ENCODE results near the gene PDE4B. TPM values are rescaled to one million over a fixed set of nuclear protein-coding genes. Genes with fewer than 3 reads are reported as not detected.

Gene PDE4B
- polyA plus RNA-seq, 3 donors from 2014 or later = 7.4 to 25.1 (median 18.9) TPM

DNA sequence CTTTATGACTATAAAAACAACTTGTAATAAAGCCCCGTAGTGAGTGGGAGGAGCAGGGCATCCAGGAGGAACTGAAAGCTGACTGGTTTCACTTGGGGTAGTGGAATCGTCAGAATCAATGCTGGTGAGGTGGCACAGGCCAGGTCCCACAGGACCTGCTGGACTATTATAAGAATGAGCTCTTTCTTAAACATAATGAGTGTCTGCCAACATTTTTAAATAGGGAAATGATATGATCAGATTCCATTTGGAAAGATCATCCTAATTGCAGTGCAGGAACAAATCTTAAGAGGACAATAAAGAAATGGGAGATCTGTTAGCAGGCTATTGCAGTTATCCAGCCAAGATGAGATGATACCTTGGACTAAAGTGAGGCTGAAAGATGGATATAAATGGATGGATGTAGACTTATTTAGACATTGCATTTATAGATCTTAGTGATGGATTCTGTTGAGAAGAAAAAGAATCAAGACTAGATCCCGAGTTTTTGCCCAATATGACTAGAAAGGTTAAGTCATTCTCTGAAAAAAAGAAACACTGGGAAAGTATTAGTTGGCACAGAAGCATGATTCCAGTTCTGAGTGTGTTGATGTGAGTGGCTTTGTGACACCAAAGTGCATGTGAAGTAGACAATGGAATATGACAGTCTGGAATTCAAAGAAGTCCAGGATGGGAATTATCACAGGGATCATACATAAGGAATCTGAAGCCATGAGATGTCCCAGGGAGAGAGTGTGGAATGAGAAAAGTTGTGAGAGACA, 587.9 kb downstream of the PDE4B start:
- no peak for DNase-seq
- Mint-ChIP-seq H3K27ac (no peak overlapping the region), H3K4me1 (no peaks in the 10 kb centered on the region), H3K27me3 (ENCODE audit: low read depth in 3 of 3) (peaks cover under 1 to 2% (median 2%) of the 10 kb centered on the region in 3 donors), H3K9me3 (peaks cover 0 to 1% (median 0%) of the 10 kb centered on the region in 6 donors), H3K4me3 (no peak overlapping the region), H3K36me3 (no peaks in the 10 kb centered on the region)

DNA sequence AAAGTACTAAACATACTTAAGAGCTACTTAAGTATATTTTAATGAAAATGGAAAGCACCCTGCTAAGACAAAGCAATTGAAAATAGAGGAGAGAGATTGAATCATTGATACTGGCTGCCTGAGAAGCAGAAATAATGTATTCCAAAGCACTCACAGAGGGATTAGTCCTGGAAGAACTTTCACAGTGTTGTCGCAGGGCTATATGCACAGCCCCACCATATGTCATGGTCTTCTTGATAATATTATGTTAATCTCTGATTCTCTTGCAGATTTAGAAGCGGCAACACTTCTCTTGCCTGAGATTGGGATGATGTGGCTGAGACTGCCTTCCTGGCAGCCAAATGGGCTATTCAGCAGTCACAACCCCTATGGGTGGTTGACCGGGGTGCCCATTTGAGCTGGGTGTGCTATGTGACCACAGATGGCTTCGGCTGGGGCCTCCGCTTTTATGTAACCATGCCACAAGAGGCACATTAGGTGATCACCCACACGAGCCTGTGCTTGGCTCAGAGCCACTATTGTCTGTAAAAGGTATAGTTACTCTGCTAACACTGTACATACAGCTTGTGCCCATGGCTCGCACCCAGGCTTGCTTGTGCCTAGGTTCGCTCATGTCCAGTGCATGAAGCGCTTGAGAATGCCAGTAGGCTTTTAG, 589.1 kb downstream of the PDE4B start:
- no peak overlapping the region for H3K4me3 Mint-ChIP-seq
- peaks cover 0 to 2% (median 2%) of the 10 kb centered on the region in 3 donors for H3K27me3 Mint-ChIP-seq (ENCODE audit: low read depth in 3 of 3)
- no peak for DNase-seq
- peaks cover 2 to 7% (median 5%) of the 10 kb centered on the region in 6 donors for H3K9me3 Mint-ChIP-seq
- H3K4me1 Mint-ChIP-seq = no peaks in the 10 kb centered on the region
- H3K27ac Mint-ChIP-seq = no peak overlapping the region
- peaks cover 0 to 4% (median 0%) of the 10 kb centered on the region in 3 donors for H3K36me3 Mint-ChIP-seq

DNA sequence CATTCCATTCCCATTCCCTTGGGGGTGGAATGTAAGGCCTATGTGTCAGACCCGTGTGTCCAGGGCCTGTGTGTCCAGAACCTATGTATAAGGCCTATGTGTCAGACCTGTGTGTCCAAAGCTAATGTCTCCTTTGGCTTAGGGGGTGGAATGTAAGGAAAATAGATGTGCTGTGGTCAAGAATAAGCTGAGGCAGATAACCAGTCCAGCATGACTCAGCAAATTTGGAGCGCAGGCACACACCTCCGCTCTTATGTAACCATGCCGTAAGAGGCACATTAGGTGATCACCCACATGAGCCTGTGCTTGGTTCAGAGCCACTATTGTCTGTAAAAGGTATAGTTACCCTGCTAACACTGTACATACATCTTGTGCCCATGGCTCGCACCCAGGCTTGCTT, 590.5 kb downstream of the PDE4B start:
- Mint-ChIP-seq H3K36me3 (peaks cover 0 to 4% (median 0%) of the 10 kb centered on the region in 3 donors), H3K9me3 (peaks cover 3 to 8% (median 6%) of the 10 kb centered on the region in 6 donors), H3K4me3 (no peak overlapping the region), H3K4me1 (no peaks in the 10 kb centered on the region), H3K27me3 (ENCODE audit: low read depth in 3 of 3) (peaks cover 0 to 2% (median 2%) of the 10 kb centered on the region in 3 donors), H3K27ac (no peak overlapping the region)
- no peak for DNase-seq

DNA sequence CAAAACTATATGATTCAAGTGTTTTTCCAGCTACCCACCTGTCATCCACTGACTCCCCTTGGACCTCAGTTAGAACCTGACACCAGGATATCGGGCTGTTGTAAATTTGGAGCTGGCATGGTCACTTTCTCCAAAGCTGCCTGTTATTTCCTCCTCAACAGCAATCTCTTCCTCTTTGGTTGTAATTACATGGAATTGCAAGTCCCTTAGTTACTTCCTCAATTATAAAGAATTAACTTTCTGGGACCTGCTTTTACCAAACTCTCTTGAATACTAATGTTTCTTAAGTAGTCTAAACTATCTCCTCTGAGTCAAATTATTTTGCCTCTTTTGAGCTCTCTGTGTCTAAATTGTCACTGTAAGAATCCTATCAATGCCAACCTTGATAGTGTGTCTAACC, 590.9 kb downstream of the PDE4B start:
- H3K27ac Mint-ChIP-seq = no peak overlapping the region

DNA sequence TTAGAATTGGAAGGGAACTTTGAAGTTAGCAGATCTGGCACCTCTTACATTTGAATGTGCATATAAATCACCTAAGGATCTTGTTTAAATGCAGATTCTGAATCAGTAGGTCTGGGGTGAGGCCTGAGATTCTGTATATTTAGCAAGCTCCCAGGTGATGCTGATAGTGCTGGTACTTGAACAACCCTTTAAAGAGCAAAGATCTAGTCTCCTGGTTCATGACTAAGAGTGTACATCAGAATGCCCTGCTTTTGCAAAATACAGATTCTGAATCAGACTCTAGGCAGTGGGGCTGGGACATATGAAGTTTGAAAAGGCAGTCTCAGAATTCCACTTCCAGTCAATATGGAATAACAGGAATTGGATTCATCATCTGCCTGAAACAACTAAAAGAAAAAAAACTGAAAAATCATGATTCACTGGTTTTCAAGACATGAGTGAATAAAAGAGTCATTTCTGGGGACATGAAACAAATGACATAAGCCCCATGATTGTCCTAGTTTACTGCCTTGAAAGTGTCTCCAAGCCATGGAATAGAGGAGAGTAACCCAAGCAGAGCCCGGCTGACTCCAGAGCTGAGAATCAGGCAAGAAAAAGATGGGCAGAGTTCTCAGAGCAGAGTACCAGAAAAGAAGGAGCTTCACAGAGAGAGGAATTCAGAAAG, 591.7 kb downstream of the PDE4B start:
- H3K9me3 Mint-ChIP-seq = peaks cover 3 to 8% (median 6%) of the 10 kb centered on the region in 6 donors
- H3K36me3 Mint-ChIP-seq = peaks cover 0 to 4% (median 0%) of the 10 kb centered on the region in 3 donors
- no peak for DNase-seq
- peaks cover 0 to 2% (median 2%) of the 10 kb centered on the region in 3 donors for H3K27me3 Mint-ChIP-seq (ENCODE audit: low read depth in 3 of 3)
- H3K27ac Mint-ChIP-seq = no peak overlapping the region
- no peak overlapping the region for H3K4me3 Mint-ChIP-seq
- no peaks in the 10 kb centered on the region for H3K4me1 Mint-ChIP-seq

More for the DNA sequence above, 590.9 kb downstream of the PDE4B start:
- H3K4me1 Mint-ChIP-seq = no peaks in the 10 kb centered on the region
- peaks cover 3 to 8% (median 6%) of the 10 kb centered on the region in 6 donors for H3K9me3 Mint-ChIP-seq
- H3K4me3 Mint-ChIP-seq = no peak overlapping the region
- H3K27me3 Mint-ChIP-seq (ENCODE audit: low read depth in 3 of 3) = peaks cover 0 to 2% (median 2%) of the 10 kb centered on the region in 3 donors
- peaks cover 0 to 4% (median 0%) of the 10 kb centered on the region in 3 donors for H3K36me3 Mint-ChIP-seq
- no peak for DNase-seq

DNA sequence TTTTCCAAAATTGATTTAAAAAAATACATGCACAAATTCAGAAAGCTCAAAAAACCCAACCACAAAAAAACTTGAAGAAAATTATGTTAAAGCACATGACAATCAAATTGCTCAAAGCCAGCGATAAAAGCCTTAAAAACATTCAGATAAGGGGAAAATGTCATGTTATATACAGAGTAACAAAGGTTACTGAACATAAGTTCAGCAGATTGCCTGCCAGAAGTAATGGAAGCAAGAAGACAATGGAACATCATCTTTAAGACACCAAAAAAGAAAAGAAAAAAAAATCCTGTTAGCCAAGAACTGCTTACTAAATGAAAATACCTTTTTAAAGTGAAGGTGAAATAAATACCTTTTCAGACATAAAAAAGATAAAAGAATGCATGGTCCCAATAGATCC, 594.0 kb downstream of the PDE4B start:
- Mint-ChIP-seq H3K4me3 (no peak overlapping the region), H3K27ac (no peak overlapping the region), H3K36me3 (peaks cover 0 to 4% (median 0%) of the 10 kb centered on the region in 3 donors), H3K9me3 (peaks cover 3 to 8% (median 6%) of the 10 kb centered on the region in 6 donors), H3K4me1 (no peaks in the 10 kb centered on the region), H3K27me3 (ENCODE audit: low read depth in 3 of 3) (peaks cover 0 to 4% (median 2%) of the 10 kb centered on the region in 3 donors)
- DNase-seq = no peak

DNA sequence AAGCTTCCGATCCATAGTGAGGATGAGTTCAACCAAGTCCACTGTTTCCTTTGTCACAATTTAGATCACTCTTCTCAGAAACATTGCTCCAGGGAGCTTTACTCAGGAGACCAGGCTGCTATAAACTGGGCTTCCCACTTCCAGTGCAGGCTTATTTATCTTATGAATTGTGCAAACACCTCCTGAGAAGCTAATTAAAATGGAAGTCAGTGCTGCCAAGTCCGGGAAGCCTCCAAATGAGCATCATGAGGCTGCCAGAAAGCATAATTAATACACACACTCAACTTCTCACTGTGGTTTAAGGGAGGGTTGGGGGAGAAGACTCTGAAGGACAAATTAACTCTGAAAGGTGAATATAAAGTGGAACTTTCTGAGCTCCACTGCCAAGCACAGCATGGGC, 596.2 kb downstream of the PDE4B start:
- Mint-ChIP-seq H3K4me1 (no peaks in the 10 kb centered on the region), H3K36me3 (peaks cover 0 to 4% (median 0%) of the 10 kb centered on the region in 3 donors)

DNA sequence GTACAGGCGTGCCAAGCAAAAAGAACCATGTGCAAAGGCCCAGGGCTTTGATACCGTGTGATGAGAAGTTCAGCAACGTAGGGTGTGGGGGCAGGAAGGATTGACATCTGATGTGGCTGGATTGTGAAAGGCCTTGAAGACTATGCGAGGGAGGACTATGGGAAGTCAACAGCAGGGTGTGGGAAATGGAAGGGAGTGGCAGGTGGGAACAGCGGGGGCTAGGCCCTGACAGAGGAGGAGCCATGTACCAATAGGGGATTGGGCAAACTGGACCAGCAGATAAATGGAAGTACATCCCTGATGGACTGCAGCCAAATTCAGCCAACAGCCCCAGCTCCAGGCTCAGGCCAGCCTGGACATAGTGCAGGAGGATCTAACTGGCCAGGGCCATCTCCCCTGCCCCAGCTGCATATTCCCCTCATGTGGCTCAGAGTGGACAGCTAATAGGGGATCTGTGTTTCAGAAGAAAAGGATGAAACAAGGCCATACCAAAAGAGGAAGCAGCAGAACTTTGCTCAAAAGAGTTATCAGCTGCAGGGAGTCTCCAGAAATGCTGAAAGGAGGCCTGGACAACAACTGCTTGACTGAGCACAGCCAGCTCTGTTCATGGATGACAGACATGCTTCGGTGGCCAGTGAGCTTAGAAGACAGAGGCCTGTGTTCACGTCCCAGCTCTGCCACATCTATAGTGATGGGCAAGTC, 601.0 kb downstream of the PDE4B start:
- Mint-ChIP-seq H3K27me3 (ENCODE audit: low read depth in 3 of 3) (peaks cover 0 to 4% (median 0%) of the 10 kb centered on the region in 3 donors), H3K9me3 (no peaks in the 10 kb centered on the region), H3K4me3 (no peak overlapping the region), H3K36me3 (no peaks in the 10 kb centered on the region), H3K4me1 (no peaks in the 10 kb centered on the region), H3K27ac (no peak overlapping the region)
- DNase-seq = no peak

More for the DNA sequence above, 596.2 kb downstream of the PDE4B start:
- Mint-ChIP-seq H3K27ac (no peak overlapping the region), H3K4me3 (no peak overlapping the region), H3K9me3 (peaks cover 3 to 8% (median 6%) of the 10 kb centered on the region in 6 donors), H3K27me3 (ENCODE audit: low read depth in 3 of 3) (peaks cover 0 to 4% (median 2%) of the 10 kb centered on the region in 3 donors)
- no peak for DNase-seq

DNA sequence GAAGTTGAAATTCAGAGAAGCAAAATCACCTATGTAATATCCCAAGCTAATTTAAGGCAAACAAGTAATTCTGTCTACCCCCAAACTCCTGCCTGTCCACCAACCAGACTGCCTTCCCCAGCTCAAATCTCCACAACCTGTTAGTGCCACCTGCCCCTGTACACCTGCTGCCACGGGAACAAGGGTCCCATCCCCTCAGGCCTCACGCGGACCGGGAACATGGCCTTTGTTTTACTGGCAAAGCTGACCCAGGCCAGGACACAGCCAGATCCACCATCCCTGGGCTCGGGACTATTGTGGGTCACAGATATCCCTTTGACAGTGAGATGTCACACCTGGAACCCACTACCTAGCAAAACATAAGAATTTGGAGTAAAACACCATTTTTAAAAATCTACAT, 601.9 kb downstream of the PDE4B start:
- Mint-ChIP-seq H3K27me3 (ENCODE audit: low read depth in 3 of 3) (peaks cover 0 to 4% (median 0%) of the 10 kb centered on the region in 3 donors), H3K36me3 (no peaks in the 10 kb centered on the region), H3K27ac (no peak overlapping the region)

DNA sequence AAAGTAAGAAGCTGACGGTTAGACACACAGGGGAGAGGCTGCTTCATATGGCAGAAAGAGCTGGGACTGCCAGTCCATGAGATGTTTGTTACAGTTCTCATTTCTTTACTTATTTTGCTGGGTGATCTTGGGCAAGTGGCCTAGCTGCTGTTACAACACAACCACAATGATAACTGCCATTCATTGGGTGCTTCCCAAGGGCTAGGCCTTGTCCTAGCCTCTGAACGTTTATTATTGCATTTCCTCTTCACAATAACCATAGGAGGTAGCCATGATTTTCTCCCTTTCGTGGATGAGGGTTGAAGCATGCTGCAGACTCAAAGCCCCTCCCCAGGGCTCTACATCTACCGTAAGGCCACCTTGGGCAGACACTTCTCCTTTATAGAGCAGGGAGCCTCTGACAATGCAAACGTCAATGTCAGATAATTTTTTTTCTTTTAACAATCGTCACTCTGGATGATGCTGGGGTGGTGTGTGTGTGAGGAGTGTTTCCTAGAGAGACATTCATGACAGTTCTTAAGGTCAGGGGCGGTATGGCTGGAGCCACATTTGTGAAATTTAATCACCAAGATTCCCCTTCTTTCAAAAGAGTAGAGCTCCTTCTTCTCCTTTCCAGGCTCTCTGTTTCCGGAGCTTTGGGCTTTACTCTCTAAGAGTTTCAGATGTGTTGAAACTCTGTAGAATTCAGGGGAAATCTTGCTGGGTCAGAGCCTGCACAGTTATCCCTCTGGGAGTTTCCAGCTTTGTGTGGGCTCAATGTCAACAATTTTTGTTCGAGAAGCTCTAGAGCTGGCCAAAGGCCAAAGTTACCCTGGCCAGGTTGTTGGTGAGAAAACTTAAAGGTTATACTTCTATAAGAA, 602.7 kb downstream of the PDE4B start:
- DNase-seq = no peak
- Mint-ChIP-seq H3K36me3 (no peaks in the 10 kb centered on the region), H3K9me3 (no peaks in the 10 kb centered on the region), H3K27me3 (ENCODE audit: low read depth in 3 of 3) (peaks cover 0 to 4% (median 0%) of the 10 kb centered on the region in 3 donors), H3K27ac (no peak overlapping the region), H3K4me1 (no peaks in the 10 kb centered on the region), H3K4me3 (no peak overlapping the region)

More for the DNA sequence above, 601.9 kb downstream of the PDE4B start:
- no peak for DNase-seq
- Mint-ChIP-seq H3K4me3 (no peak overlapping the region), H3K4me1 (no peaks in the 10 kb centered on the region), H3K9me3 (no peaks in the 10 kb centered on the region)

DNA sequence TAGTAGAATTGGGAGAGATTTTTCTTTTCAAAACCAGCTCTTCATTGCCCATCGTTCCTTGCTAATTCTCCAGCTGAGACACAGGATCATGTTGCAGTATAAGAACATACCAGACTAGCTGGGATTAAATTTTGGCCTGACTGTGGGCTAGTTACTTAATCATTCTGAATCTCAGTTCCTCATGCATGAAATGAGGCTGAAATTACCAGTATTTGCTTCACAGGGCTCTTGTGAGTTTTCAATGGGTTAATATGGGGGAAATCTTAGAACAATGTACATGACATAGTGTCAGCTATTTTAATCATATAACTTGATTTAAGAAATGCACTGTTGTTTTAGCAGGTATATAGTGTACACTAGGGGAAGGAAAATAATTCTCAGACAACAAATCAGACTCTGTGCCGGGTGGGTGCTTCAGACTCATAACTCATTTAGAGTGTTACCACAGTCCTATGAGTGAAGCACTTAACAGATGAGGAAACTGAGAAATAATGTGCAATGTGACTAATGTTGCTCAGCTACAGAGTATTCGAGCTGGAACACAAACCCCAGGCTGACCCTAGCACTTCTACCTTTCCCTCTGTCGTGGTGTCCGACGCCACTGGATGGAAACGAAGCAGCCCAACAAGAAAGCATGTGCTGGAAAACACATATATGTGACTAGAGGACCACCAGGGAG, 603.7 kb downstream of the PDE4B start:
- Mint-ChIP-seq H3K27me3 (ENCODE audit: low read depth in 3 of 3) (peaks cover 0 to 6% (median 0%) of the 10 kb centered on the region in 3 donors), H3K4me1 (no peaks in the 10 kb centered on the region), H3K36me3 (no peaks in the 10 kb centered on the region), H3K4me3 (no peak overlapping the region), H3K9me3 (no peaks in the 10 kb centered on the region), H3K27ac (no peak overlapping the region)
- DNase-seq = no peak

DNA sequence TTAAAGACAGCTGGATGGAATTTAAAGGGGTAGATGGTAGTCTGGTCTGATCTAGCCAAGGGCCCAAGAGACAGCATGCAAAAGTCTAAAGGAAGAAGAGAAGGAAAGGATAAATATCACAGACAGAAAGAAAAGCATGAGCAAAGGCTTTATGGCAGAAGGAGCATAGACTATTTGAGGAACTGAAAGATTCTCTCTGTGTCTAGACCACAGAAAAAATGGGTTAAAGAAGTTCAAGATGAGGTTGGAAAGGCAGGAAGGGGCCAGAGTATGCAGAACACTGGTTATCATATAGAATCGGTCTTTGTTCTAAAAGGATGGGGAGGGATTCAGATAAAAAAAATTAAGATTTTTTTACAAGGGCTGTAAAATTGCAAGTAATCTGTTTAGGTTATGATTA, 604.5 kb downstream of the PDE4B start:
- Mint-ChIP-seq H3K36me3 (no peaks in the 10 kb centered on the region), H3K4me1 (no peaks in the 10 kb centered on the region), H3K9me3 (no peaks in the 10 kb centered on the region), H3K4me3 (no peak overlapping the region), H3K27ac (no peak overlapping the region), H3K27me3 (ENCODE audit: low read depth in 3 of 3) (peaks cover 0 to 6% (median 0%) of the 10 kb centered on the region in 3 donors)
- no peak for DNase-seq

All from immature natural killer cell (primary cell).